Measurements from ENCODE around the gene YY1. TPM values are rescaled to one million over a fixed set of nuclear protein-coding genes. Genes with fewer than 3 reads are reported as not detected.
"Not testable (repeated sequence)": the region's sequence is repeated elsewhere in the genome, so short reads cannot be mapped to it uniquely, and the experiment has no call there.

YY1 gene
- total RNA-seq, 2 experiments from 2014 or later = 85.3 to 116 TPM

DNA sequence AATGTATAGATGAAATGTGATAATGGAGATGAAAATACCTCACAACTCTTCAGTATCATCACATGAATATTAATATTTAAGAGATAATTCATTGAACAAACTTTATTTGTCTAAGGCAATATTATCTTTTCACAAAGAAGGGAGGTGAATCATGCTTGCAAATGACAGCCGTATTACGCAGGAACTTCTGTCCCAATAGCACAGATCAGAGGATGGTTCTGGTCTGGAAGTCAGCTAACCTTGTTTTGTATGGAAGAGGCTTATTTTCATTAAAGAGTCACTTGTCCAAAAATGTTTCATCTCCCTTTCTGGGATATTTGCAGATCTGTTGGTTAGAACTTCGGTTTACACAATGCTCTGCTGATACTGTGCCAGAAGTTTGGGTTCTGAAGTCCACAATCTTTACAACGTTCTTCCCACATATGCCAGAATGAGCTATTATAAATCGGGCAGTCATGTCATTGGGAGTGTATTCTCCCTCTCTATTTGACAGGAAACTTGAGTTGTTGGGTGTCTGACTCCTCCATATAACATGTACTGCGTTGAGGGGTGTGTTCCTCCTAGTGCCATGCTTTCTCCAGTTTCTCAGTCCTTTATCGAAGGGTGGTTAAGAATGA, 29.8 kb downstream of the YY1 start:
- peaks cover 18% of the 10 kb centered on the region for H3K36me3 Mint-ChIP-seq
- DNase-seq = no peak
- no peak overlapping the region for H3K27ac Mint-ChIP-seq
- H3K9me3 Mint-ChIP-seq (ENCODE audit: low read depth) = no peaks in the 10 kb centered on the region
- H3K4me1 Mint-ChIP-seq = peaks cover 26% of the 10 kb centered on the region
- no peak overlapping the region for H3K4me3 Mint-ChIP-seq
- no peaks in the 10 kb centered on the region for H3K27me3 Mint-ChIP-seq
- no peak for ATAC-seq
- CTCF ChIA-PET = interaction anchor here (0.7 to 1.8 kb wide), 3 partner anchors 12 to 27 kb away, joined by 3 to 13 read pairs (median 3); no protein-coding TSS in a partner anchor

DNA sequence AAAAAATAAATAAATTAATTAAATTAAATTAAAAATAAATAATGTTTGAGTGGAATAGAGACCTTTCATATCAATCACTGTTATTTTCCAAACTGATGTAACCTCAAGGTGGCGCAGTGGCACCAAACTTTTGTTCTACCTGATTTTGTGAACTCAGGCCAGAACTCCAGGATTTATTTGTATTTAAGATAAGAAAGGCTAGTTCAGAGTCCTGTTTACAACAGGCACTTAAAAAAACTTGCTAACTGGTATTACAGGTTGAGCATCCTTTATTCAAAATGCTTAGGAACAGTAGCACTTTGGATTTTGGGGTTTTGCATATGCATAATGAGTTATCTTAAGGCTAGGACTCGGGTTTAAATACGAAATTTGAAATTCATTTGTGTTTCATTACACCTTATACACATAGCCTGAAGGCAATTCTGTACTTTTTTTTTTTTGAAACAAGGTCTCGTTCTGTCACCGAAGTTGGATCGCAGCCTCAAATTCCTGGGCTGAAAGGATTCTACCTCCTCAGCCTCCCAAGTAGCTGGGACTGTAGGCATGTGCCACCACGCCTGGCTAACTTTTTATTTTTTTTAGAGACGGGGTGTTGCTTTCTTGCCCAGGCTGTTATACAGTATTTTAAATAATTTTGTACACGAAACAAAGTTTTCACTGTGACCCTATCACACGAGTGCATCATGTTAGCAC, 32.4 kb downstream of the YY1 start:
- no peaks in the 10 kb centered on the region for H3K9me3 Mint-ChIP-seq (ENCODE audit: low read depth)
- no peak overlapping the region for H3K27ac Mint-ChIP-seq
- CTCF ChIA-PET = interaction anchor here (0.9 to 5.5 kb wide), 6 partner anchors 8 to 106 kb away, joined by 3 to 35 read pairs (median 5); no protein-coding TSS in a partner anchor
- no peak overlapping the region for H3K4me3 Mint-ChIP-seq
- DNase-seq (no peak), ATAC-seq (no peak)
- H3K4me1 Mint-ChIP-seq = peaks cover 32% of the 10 kb centered on the region
- H3K27me3 Mint-ChIP-seq = no peaks in the 10 kb centered on the region
- peaks cover 7% of the 10 kb centered on the region for H3K36me3 Mint-ChIP-seq

DNA sequence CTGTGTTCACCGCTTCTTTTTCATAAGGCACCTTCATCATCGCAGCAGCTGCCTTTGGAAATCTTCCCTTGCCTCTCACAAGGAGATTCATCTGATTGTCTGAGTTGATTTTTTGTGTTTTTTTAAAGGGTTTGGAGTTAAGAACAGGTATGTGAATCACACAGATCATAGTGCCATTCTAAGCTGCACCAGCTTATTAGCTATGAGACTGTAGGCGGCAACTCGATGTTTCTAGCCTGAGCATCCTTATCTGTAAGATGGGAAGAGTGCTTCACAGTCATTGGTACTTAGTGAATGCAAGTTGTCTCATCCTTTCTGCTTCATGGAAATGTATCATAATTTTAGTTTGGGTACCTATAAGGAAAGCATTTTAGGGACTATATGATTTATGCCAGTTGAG, 35.3 kb downstream of the YY1 start:
- peaks cover 17% of the 10 kb centered on the region for H3K36me3 Mint-ChIP-seq
- no peak for DNase-seq
- H3K9me3 Mint-ChIP-seq (ENCODE audit: low read depth) = no peaks in the 10 kb centered on the region
- H3K27ac Mint-ChIP-seq = no peak overlapping the region
- H3K27me3 Mint-ChIP-seq = no peaks in the 10 kb centered on the region
- H3K4me3 Mint-ChIP-seq = no peak overlapping the region
- ATAC-seq = no peak
- peaks cover 44% of the 10 kb centered on the region for H3K4me1 Mint-ChIP-seq
- CTCF ChIA-PET = interaction anchor here (0.7 to 5.5 kb wide), 4 partner anchors 11 to 98 kb away, joined by 3 to 35 read pairs (median 4); no protein-coding TSS in a partner anchor

DNA sequence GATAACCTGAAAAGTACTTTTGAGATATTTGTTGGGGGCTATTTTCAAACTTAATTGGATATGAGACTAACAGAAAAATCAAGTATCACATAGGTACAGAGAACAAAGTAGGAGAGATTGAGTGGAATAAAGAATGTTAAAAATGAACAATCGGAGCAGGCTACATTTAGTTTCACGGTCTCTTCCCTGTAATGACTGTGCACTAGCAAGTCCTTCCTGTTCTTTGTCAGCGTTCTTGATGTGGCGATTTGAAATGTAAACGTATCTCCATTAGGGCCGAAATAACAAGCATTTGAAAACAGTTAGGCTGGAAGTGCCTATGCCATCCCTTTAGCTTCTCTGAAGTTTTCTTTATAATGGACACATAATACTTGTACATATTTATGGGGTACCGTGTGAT, 36.3 kb downstream of the YY1 start:
- Mint-ChIP-seq H3K9me3 (ENCODE audit: low read depth) (no peaks in the 10 kb centered on the region), H3K4me1 (peaks cover 52% of the 10 kb centered on the region), H3K4me3 (no peak overlapping the region), H3K27me3 (no peaks in the 10 kb centered on the region), H3K27ac (peak overlapping the region; percentile 6), H3K36me3 (peaks cover 19% of the 10 kb centered on the region)
- DNase-seq (no peak), ATAC-seq (peak; percentile 58)
- CTCF ChIA-PET = interaction anchor here (5.5 kb wide), 1 partner anchor 10 kb away, joined by 35 read pairs; no protein-coding TSS in a partner anchor

DNA sequence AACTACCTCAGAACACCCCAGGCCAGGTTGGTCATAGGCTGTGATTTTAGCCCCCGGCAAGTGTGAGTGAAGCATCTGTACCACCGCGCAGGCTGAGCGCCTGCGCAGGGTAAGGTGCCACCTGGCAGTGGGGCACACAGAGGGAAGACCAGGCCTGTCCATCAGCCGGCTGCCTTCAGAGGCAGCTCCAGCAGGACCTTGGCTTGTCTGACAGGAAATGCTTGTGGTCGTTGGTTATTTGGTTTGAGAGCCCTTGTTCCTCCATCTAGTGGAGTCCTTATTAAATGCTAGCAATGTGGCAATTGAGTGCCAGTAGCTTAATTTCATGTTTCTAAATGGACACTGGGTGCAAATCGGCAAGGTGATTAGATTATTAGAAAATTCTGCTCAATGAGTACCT, 39.8 kb downstream of the YY1 start:
- H3K36me3 Mint-ChIP-seq = peaks cover 26% of the 10 kb centered on the region
- H3K27ac Mint-ChIP-seq = peak overlapping the region; percentile 46
- ATAC-seq (peak; percentile 65), DNase-seq (peak; percentile 51)
- no peak overlapping the region for H3K4me3 Mint-ChIP-seq
- CTCF ChIA-PET = interaction anchor here (0.7 to 2.9 kb wide), 10 partner anchors 9 to 117 kb away, joined by 3 to 9 read pairs (median 4); no protein-coding TSS in a partner anchor
- peaks cover 54% of the 10 kb centered on the region for H3K4me1 Mint-ChIP-seq
- no peaks in the 10 kb centered on the region for H3K27me3 Mint-ChIP-seq
- no peaks in the 10 kb centered on the region for H3K9me3 Mint-ChIP-seq (ENCODE audit: low read depth)

DNA sequence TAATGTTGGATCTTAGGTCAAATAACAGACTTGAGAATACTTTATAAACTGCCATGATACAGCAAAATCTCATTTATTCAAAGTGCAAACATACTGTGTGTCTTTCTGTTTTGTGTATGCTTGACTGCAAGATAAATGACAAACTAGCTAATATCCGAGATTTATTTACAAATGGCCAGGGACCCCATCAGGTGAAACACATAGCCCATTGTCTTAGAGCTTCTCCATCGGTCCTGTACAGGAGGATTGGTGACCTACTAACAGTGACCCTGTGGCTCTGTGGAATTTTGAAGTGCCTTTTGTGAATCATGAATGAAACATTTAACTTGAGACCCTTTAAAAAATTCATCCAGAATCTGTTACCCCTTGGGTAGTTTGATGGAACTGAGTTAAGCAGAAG, 40.2 kb downstream of the YY1 start:
- DNase-seq (no peak), ATAC-seq (no peak)
- H3K4me1 Mint-ChIP-seq = peaks cover 54% of the 10 kb centered on the region
- H3K27ac Mint-ChIP-seq = peak overlapping the region; percentile 46
- no peak overlapping the region for H3K4me3 Mint-ChIP-seq
- peaks cover 26% of the 10 kb centered on the region for H3K36me3 Mint-ChIP-seq
- no peaks in the 10 kb centered on the region for H3K9me3 Mint-ChIP-seq (ENCODE audit: low read depth)
- H3K27me3 Mint-ChIP-seq = no peaks in the 10 kb centered on the region
- CTCF ChIA-PET = interaction anchor here (0.7 to 2.9 kb wide), 10 partner anchors 8 to 118 kb away, joined by 3 to 9 read pairs (median 4); no protein-coding TSS in a partner anchor

DNA sequence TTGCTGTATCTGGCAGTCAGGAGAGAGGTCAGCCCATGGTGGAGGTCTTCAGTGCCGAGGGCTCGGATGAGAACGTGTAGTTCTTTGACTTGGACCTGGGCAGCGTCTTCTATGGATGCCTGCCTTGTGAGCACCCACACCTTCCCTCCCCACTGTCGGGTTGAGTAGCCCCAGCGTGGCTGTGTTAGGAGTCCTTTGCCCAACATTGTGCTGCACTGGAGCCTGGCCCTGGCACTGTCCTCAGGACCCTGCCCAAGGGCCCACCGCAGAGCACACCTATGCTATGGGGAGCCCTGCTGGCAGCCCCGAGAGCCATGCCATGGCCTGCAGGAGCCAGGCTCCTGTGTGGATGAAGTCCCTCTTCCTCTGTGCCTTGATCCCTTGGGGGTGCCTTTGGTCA, 40.6 kb downstream of the YY1 start:
- CTCF ChIA-PET = interaction anchor here (1.1 to 2.9 kb wide), 4 partner anchors 8 to 98 kb away, joined by 3 to 9 read pairs (median 6); no protein-coding TSS in a partner anchor
- H3K9me3 Mint-ChIP-seq (ENCODE audit: low read depth) = no peaks in the 10 kb centered on the region
- DNase-seq = no peak
- no peak for ATAC-seq
- H3K36me3 Mint-ChIP-seq = peaks cover 26% of the 10 kb centered on the region
- peaks cover 54% of the 10 kb centered on the region for H3K4me1 Mint-ChIP-seq
- peak overlapping the region; percentile 63 for H3K27ac Mint-ChIP-seq
- H3K4me3 Mint-ChIP-seq = no peak overlapping the region
- H3K27me3 Mint-ChIP-seq = no peaks in the 10 kb centered on the region

DNA sequence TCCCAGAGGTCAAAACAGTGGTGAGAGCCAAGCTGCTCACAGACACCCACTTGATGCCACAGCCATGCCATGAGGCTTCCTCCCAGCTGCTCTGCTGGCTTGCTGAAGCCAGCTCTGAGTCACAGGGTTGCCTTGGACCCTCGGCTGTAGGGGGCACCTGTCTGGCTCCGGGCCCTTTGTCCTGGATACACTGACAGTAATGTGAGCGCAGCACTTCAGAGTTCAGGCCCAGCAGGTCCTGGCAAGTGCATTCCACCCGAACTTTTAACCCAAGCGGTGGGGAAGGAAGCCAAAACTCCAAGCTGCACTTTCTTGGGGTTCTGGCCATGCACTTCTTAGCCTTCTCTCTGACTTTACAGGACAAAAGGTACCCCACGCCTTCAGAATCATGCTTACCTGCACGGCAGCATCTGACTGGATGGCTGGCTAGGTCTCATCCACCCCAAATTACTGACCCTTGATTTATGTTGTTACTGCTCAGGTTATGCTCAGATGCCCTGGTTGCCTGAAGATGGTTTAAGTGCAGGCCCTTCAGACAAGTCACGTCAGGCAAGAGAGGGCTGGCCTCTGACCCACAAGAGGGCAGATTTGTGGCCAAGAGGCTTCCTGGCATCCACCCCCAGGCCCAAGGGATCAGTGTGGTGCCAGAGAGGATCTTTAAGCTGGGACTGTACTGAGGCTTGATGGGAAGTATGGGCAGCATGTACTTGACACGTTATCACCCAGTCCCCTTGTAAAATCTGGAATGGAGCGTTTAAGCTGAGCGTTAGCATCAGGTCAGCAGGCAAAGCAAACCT, 42.5 kb downstream of the YY1 start:
- H3K4me1 Mint-ChIP-seq = peaks cover 47% of the 10 kb centered on the region

DNA sequence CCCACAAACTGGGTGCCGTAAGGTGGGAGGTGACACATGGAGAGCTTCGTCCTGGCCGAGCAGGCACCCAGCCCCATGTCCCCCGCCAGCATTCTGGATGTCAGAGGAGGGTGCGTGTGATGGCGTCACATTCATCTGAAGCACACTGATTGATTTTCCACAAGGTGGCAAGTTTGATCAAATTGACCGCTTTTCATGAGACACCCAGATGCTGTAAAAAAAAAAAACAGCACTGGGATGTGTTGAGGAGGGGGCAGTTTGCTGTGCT, 43.1 kb downstream of the YY1 start:
- Mint-ChIP-seq H3K27me3 (no peaks in the 10 kb centered on the region), H3K4me1 (peaks cover 44% of the 10 kb centered on the region), H3K9me3 (ENCODE audit: low read depth) (no peaks in the 10 kb centered on the region), H3K4me3 (no peak overlapping the region), H3K36me3 (peaks cover 20% of the 10 kb centered on the region), H3K27ac (no peak overlapping the region)
- ATAC-seq (no peak), DNase-seq (no peak)
- CTCF ChIA-PET = interaction anchor here (1.0 to 6.0 kb wide), 7 partner anchors 11 to 96 kb away, joined by 3 to 52 read pairs (median 3); no protein-coding TSS in a partner anchor

More for the DNA sequence above, 42.5 kb downstream of the YY1 start:
- H3K4me3 Mint-ChIP-seq = no peak overlapping the region
- ATAC-seq (no peak), DNase-seq (no peak)
- CTCF ChIA-PET = interaction anchor here (0.7 to 6.0 kb wide), 7 partner anchors 11 to 96 kb away, joined by 3 to 52 read pairs (median 3); no protein-coding TSS in a partner anchor
- H3K9me3 Mint-ChIP-seq (ENCODE audit: low read depth) = no peaks in the 10 kb centered on the region
- H3K36me3 Mint-ChIP-seq = peaks cover 21% of the 10 kb centered on the region
- H3K27ac Mint-ChIP-seq = peak overlapping the region; percentile 26
- no peaks in the 10 kb centered on the region for H3K27me3 Mint-ChIP-seq

DNA sequence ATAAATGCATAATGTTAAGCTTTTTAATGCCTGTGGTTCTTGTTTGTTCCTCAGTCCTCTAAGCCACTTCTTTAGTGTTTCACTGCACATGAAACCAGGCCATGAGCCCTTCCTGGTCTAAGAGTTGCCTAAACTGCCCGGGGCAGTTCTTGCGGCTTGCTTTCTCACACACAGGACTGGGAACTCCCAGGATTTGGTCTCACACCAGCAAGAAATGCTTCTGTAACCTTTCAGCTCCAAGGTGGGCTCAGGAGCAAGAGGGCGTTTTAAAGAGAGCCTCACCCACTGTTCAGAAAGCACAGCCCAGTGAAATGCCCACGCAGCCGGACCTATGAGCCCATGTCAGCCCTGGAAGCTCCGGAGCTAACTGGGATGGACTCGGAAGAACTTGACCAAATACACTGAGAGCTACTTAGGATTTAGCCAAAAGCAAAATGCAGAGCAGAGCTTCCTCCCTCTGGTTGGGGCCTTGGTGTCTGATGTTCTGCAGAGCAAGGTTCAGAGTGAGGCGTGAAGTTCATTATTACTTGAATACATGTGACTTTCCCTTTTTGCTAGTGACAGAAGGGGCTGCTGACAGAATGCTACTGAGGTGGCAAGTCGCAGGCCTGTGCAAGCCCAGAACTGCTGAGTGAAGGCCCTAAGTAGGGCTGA, 43.9 kb downstream of the YY1 start:
- peaks cover 40% of the 10 kb centered on the region for H3K4me1 Mint-ChIP-seq

DNA sequence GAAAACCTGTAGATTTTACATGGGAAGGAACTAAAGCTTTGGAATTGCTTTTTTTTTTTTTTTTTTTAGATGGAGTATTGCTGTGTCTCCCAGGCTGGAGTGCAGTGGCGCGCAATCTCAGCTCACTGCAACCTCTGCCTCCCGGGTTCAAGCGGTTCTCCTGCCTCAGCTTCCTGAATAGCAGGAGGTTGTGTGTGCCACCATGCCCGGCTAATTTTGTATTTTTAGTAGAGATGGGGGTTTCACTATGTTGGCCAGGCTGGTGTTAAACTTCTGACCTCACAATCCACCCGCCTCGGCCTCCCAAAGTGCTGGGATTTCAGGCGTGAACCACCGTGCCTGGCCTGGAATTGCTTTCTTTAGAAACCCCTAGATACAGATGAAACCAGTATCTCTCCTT, 44.5 kb downstream of the YY1 start:
- H3K27ac Mint-ChIP-seq = not testable (repeated sequence)
- CTCF ChIA-PET = interaction anchor here (0.6 to 6.0 kb wide), 19 partner anchors 9 to 362 kb away, joined by 3 to 52 read pairs (median 4); partner anchors contain the start of gene SLC25A29

More for the DNA sequence above, 43.9 kb downstream of the YY1 start:
- CTCF ChIA-PET = interaction anchor here (0.6 to 6.0 kb wide), 13 partner anchors 8 to 362 kb away, joined by 3 to 52 read pairs (median 4); partner anchors contain the start of gene SLC25A29
- no peaks in the 10 kb centered on the region for H3K27me3 Mint-ChIP-seq
- H3K4me3 Mint-ChIP-seq = no peak overlapping the region
- H3K9me3 Mint-ChIP-seq (ENCODE audit: low read depth) = no peaks in the 10 kb centered on the region
- peaks cover 15% of the 10 kb centered on the region for H3K36me3 Mint-ChIP-seq
- ATAC-seq = no peak
- no peak for DNase-seq
- no peak overlapping the region for H3K27ac Mint-ChIP-seq

DNA sequence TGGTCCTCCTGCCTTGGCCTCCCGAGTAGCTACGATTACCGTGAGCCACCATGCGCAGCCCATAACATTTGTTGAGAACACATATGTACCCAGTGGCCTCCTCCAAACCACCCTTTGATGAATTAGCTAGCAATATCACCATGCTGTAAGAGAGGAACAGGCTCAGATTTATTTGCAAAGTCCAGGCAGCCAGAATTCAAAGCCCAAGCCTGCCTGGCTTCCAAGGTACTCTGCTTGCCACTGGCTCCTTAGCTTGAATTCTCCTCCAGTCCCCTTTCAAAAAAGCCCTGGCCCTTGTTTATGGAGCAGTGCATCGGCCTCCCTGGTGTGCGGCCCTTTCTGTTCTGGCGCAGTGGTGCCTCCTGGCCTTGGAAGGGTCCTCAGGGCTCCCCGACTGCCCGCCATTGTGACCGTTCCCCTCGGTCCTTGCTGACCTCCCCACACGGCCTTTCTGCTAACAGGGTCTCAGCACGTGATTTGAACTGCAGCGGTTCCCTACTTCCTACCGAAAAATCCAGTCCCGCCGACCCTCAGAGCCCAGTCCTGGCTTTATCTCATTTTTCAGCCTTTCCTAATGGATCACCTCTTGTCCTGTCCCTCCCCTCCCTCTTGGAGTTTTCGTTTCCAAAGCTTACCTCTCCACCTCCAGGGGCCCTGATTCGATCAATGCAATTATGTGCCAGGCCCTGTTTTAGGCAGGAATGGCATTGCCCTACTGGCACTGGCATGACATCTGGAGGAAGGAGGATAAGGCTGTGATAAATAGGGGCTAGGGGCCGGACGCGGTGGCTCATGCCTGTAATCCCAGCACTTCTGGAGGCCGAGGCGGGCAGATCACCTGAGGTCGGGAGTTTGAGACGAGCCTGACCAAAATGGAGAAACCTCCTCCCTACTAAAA, 45.3 kb downstream of the YY1 start:
- H3K9me3 Mint-ChIP-seq (ENCODE audit: low read depth) = no peaks in the 10 kb centered on the region

More for the DNA sequence above, 44.5 kb downstream of the YY1 start:
- H3K27me3 Mint-ChIP-seq; H3K4me3 Mint-ChIP-seq; H3K9me3 Mint-ChIP-seq (ENCODE audit: low read depth); DNase-seq; ATAC-seq: not testable (repeated sequence)
- Mint-ChIP-seq H3K4me1 (peaks cover 36% of the 10 kb centered on the region), H3K36me3 (peaks cover 15% of the 10 kb centered on the region)

More for the DNA sequence above, 45.3 kb downstream of the YY1 start:
- ATAC-seq = no peak
- Mint-ChIP-seq H3K27ac (no peak overlapping the region), H3K4me1 (peaks cover 28% of the 10 kb centered on the region), H3K36me3 (peaks cover 9% of the 10 kb centered on the region), H3K4me3 (peak overlapping the region; percentile 15), H3K27me3 (no peaks in the 10 kb centered on the region)
- DNase-seq = no peak
- CTCF ChIA-PET = interaction anchor here (0.8 to 6.0 kb wide), 27 partner anchors 10 to 361 kb away, joined by 3 to 52 read pairs (median 7); partner anchors contain the start of genes SLC25A29 and WDR25
